ENCODE data around the gene TLR7.

Gene TLR7

GRCh38 chrX:12920990-12921389, 54.1 kb downstream of the TLR7 start:
- H3K4me1 ChIP-seq (ENCODE audit: control insufficient read depth, insufficient read depth, low read length), result no peaks in the 10 kb centered on the region
- H3K4me3 ChIP-seq (ENCODE audit: low read depth, low read length), result no peak overlapping the region
- ChIA-PET POLR2A (no interaction called here), CTCF (no interaction called here)
- H3K27ac ChIP-seq (ENCODE audit: extremely low read depth, low read depth, low read length), result no peak overlapping the region
- H3K36me3 ChIP-seq (ENCODE audit: control insufficient read depth in 2 of 2, insufficient read depth in 1 of 2, low read length in 2 of 2), result no peaks in the 10 kb centered on the region
- no peaks in the 10 kb centered on the region for H3K9me3 ChIP-seq (ENCODE audit: control insufficient read depth, insufficient read depth, low read depth, low read length)
- TF ChIP-seq SCRT2 (tag by site-specific recombination; IDR thresholded peaks at IDR 0.05) (no peak), ZNF548 (tag by site-specific recombination; IDR thresholded peaks at IDR 0.05) (no peak), ZNF19 (tag by site-specific recombination; IDR thresholded peaks at IDR 0.05; ENCODE audit: low read depth) (no peak), GFI1B (tag by site-specific recombination; IDR thresholded peaks at IDR 0.05) (no peak), ZFHX2 (tag by site-specific recombination; conservative IDR thresholded peaks at IDR 0.05) (no peak), HOXD13 (CRISPR knock-in tag; IDR thresholded peaks at IDR 0.05; ENCODE audit: borderline replicate concordance) (no peak), ZXDB (tag by site-specific recombination; IDR thresholded peaks at IDR 0.05) (no peak), ZNF785 (tag by site-specific recombination; IDR thresholded peaks at IDR 0.05) (no peak), BCL11A (tag by site-specific recombination; IDR thresholded peaks at IDR 0.05; ENCODE audit: low read depth) (no peak), ZNF302 (tag by site-specific recombination; IDR thresholded peaks at IDR 0.05; ENCODE audit: low read depth) (no peak), KLF1 (tag by site-specific recombination; IDR thresholded peaks at IDR 0.05) (no peak), ZNF768 (tag by site-specific recombination; IDR thresholded peaks at IDR 0.05) (no peak), ZSCAN18 (tag by site-specific recombination; IDR thresholded peaks at IDR 0.05) (no peak), ZNF37A (tag by site-specific recombination; IDR thresholded peaks at IDR 0.05) (no peak), MYNN (tag by site-specific recombination; IDR thresholded peaks at IDR 0.05; ENCODE audit: borderline replicate concordance) (no peak), FEZF1 (tag by site-specific recombination; IDR thresholded peaks at IDR 0.05) (no peak), GLI2 (tag by site-specific recombination; IDR thresholded peaks at IDR 0.05; ENCODE audit: borderline replicate concordance, low read depth) (no peak)
- TF ChIP-seq, protein P1, sequence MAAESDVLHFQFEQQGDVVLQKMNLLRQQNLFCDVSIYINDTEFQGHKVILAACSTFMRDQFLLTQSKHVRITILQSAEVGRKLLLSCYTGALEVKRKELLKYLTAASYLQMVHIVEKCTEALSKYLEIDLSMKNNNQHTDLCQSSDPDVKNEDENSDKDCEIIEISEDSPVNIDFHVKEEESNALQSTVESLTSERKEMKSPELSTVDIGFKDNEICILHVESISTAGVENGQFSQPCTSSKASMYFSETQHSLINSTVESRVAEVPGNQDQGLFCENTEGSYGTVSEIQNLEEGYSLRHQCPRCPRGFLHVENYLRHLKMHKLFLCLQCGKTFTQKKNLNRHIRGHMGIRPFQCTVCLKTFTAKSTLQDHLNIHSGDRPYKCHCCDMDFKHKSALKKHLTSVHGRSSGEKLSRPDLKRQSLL (tag by site-specific recombination; IDR thresholded peaks at IDR 0.05), result no peak
- TF ChIP-seq, protein P2, sequence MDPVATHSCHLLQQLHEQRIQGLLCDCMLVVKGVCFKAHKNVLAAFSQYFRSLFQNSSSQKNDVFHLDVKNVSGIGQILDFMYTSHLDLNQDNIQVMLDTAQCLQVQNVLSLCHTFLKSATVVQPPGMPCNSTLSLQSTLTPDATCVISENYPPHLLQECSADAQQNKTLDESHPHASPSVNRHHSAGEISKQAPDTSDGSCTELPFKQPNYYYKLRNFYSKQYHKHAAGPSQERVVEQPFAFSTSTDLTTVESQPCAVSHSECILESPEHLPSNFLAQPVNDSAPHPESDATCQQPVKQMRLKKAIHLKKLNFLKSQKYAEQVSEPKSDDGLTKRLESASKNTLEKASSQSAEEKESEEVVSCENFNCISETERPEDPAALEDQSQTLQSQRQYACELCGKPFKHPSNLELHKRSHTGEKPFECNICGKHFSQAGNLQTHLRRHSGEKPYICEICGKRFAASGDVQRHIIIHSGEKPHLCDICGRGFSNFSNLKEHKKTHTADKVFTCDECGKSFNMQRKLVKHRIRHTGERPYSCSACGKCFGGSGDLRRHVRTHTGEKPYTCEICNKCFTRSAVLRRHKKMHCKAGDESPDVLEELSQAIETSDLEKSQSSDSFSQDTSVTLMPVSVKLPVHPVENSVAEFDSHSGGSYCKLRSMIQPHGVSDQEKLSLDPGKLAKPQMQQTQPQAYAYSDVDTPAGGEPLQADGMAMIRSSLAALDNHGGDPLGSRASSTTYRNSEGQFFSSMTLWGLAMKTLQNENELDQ (tag by site-specific recombination; IDR thresholded peaks at IDR 0.05; ENCODE audit: low read depth), result no peak

DNA sequence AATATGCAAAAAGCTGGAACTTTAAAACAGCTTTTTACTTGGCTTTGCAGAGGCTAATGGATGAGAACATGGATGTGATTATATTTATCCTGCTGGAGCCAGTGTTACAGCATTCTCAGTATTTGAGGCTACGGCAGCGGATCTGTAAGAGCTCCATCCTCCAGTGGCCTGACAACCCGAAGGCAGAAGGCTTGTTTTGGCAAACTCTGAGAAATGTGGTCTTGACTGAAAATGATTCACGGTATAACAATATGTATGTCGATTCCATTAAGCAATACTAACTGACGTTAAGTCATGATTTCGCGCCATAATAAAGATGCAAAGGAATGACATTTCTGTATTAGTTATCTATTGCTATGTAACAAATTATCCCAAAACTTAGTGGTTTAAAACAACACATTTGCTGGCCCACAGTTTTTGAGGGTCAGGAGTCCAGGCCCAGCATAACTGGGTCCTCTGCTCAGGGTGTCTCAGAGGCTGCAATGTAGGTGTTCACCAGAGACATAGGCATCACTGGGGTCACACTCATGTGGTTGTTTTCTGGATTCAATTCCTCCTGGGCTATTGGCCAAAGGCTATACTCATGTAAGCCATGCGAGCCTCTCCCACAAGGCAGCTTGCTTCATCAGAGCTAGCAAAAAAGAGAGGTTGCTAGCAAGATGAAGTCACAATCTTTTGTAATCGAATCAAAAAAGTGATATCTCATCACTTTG, 55.2 kb downstream of the TLR7 start:
- no peaks in the 10 kb centered on the region for H3K36me3 ChIP-seq (ENCODE audit: control insufficient read depth in 2 of 2, insufficient read depth in 1 of 2, low read length in 2 of 2)
- H3K27ac ChIP-seq (ENCODE audit: extremely low read depth, low read depth, low read length), result no peak overlapping the region
- no peaks in the 10 kb centered on the region for H3K9me3 ChIP-seq (ENCODE audit: control insufficient read depth, insufficient read depth, low read depth, low read length)
- CTCF ChIA-PET, result interaction anchor here (0.6 to 1.4 kb wide), 5 partner anchors 21 to 826 kb away, joined by 3 to 5 read pairs (median 3); no protein-coding TSS in a partner anchor
- no peak overlapping the region for H3K4me3 ChIP-seq (ENCODE audit: low read depth, low read length)
- no peaks in the 10 kb centered on the region for H3K4me1 ChIP-seq (ENCODE audit: control insufficient read depth, insufficient read depth, low read length)
- POLR2A ChIA-PET, result no interaction called here
- TF ChIP-seq ZNF404 (tag by site-specific recombination; IDR thresholded peaks at IDR 0.05) (no peak), OSR2 (tag by site-specific recombination; IDR thresholded peaks at IDR 0.05) (no peak), ZBTB21 (tag by site-specific recombination; IDR thresholded peaks at IDR 0.05) (no peak), ZNF837 (tag by site-specific recombination; IDR thresholded peaks at IDR 0.05) (no peak), ZBTB17 (tag by site-specific recombination; IDR thresholded peaks at IDR 0.05) (no peak), ZNF501 (tag by site-specific recombination; IDR thresholded peaks at IDR 0.05) (no peak), KLF10 (tag by site-specific recombination; IDR thresholded peaks at IDR 0.05) (no peak), ZNF239 (tag by site-specific recombination; IDR thresholded peaks at IDR 0.05) (no peak), ZBTB8A (tag by site-specific recombination; IDR thresholded peaks at IDR 0.05) (no peak), ZNF133 (tag by site-specific recombination; IDR thresholded peaks at IDR 0.05) (no peak), ZNF701 (tag by site-specific recombination; IDR thresholded peaks at IDR 0.05) (no peak), ZNF23 (tag by site-specific recombination; IDR thresholded peaks at IDR 0.05; ENCODE audit: borderline replicate concordance) (no peak), ZNF561 (tag by site-specific recombination; IDR thresholded peaks at IDR 0.05; ENCODE audit: borderline replicate concordance) (no peak), EGR2 (tag by site-specific recombination; IDR thresholded peaks at IDR 0.05; ENCODE audit: low read depth) (no peak)
- TF ChIP-seq, protein P1 (tag by site-specific recombination; IDR thresholded peaks at IDR 0.05), result no peak

All from HEK293 (cell line).